SK-N-SH treated with all-trans-retinoic acid at 6 μM for 48 hours (cell line): Measurements from ENCODE around the gene ZNF428.

ENCODE experiments used
- ATAC-seq: fragments of 200-7000 bp; cut with Tn5 transposase; 3 replicates; pipeline ENCODE4 v1.9.1; 2020; ENCODE audit warnings: mild to moderate bottlenecking, moderate library complexity
- ARNTL ChIP-seq: fragments of 450-650 bp; formaldehyde crosslinking; IDR thresholded peaks from 2 replicates; pipeline ENCODE4 v1.5.0; 2020; ENCODE audit warnings: low read depth, mild to moderate bottlenecking, moderate library complexity, borderline replicate concordance
- BACH2 ChIP-seq: fragments of 250-450 bp; sonication (Bioruptor Pico); IDR thresholded peaks from 2 replicates; pipeline ENCODE4 v1.9.0; 2021; ENCODE audit warnings: mild to moderate bottlenecking, borderline replicate concordance
- ESRRG ChIP-seq: fragments of 250-450 bp; sonication (Bioruptor Pico); IDR thresholded peaks from 2 replicates; pipeline ENCODE4 v1.6.1; 2021; ENCODE audit warnings: mild to moderate bottlenecking
- GLIS3 ChIP-seq: fragments of 250-450 bp; sonication (Bioruptor Pico); IDR thresholded peaks from 2 replicates; pipeline ENCODE4 v1.5.0; 2020; ENCODE audit warnings: mild to moderate bottlenecking, moderate library complexity
- ISL1 ChIP-seq: fragments of 250-450 bp; sonication (Bioruptor Pico); IDR thresholded peaks from 2 replicates; pipeline ENCODE4 v2.1.2; 2022; ENCODE audit warnings: mild to moderate bottlenecking, moderate library complexity
- OSR1 ChIP-seq: fragments of 250-450 bp; sonication (Bioruptor Pico); IDR thresholded peaks from 2 replicates; pipeline ENCODE4 v1.8.0; 2022; ENCODE audit warnings: moderate library complexity, mild to moderate bottlenecking, inconsistent platforms
- SNAI2 ChIP-seq: fragments of 250-450 bp; sonication (Bioruptor Pico); IDR thresholded peaks from 2 replicates; pipeline ENCODE4 v1.5.0; 2020; ENCODE audit warnings: mild to moderate bottlenecking, moderate library complexity
- TCF4 ChIP-seq: fragments of 250-450 bp; sonication (Bioruptor Pico); IDR thresholded peaks from 2 replicates; pipeline ENCODE4 v1.8.0; 2021; ENCODE audit warnings: mild to moderate bottlenecking, moderate library complexity, borderline replicate concordance
- TOX ChIP-seq: fragments of 250-450 bp; sonication (Bioruptor Pico); IDR thresholded peaks from 2 replicates; pipeline ENCODE4 v1.8.0; 2021; ENCODE audit warnings: mild to moderate bottlenecking, moderate library complexity, borderline replicate concordance
- ZC3H10 ChIP-seq: fragments of 250-450 bp; sonication (Bioruptor Pico); IDR thresholded peaks from 2 replicates; pipeline ENCODE4 v1.5.1; 2021; ENCODE audit warnings: mild to moderate bottlenecking, moderate library complexity
- ZFP3 ChIP-seq: fragments of 250-450 bp; sonication (Bioruptor Pico); IDR thresholded peaks from 2 replicates; pipeline ENCODE4 v1.5.0; 2020; ENCODE audit warnings: mild to moderate bottlenecking, moderate library complexity
- ZNF565 ChIP-seq: fragments of 450-650 bp; formaldehyde crosslinking; conservative IDR thresholded peaks from 2 replicates; pipeline ENCODE4 v1.5.0; 2020; ENCODE audit warnings: low read depth, mild to moderate bottlenecking, moderate library complexity
- ZNF70 ChIP-seq: fragments of 450-650 bp; formaldehyde crosslinking; IDR thresholded peaks from 2 replicates; pipeline ENCODE4 v1.5.0; 2020; ENCODE audit warnings: mild to moderate bottlenecking, moderate library complexity
- ZNF8 ChIP-seq: fragments of 450-650 bp; formaldehyde crosslinking; IDR thresholded peaks from 2 replicates; pipeline ENCODE4 v1.5.0; 2020; ENCODE audit warnings: mild to moderate bottlenecking, moderate library complexity
- TF ChIP-seq, protein P1 (sequence below): fragments of 250-450 bp; sonication (Bioruptor Pico); IDR thresholded peaks from 2 replicates; pipeline ENCODE4 v1.5.0; 2020; ENCODE audit warnings: mild to moderate bottlenecking, moderate library complexity
- TF ChIP-seq, protein P2 (sequence below): fragments of 250-450 bp; sonication (Bioruptor Pico); IDR thresholded peaks from 2 replicates; pipeline ENCODE4 v1.5.1; 2020; ENCODE audit warnings: low read depth, mild to moderate bottlenecking, moderate library complexity
- TF ChIP-seq, protein P3 (sequence below): fragments of 250-450 bp; sonication (Bioruptor Pico); IDR thresholded peaks from 2 replicates; pipeline ENCODE4 v1.8.0; 2021; ENCODE audit warnings: low read depth, mild to moderate bottlenecking, moderate library complexity, borderline replicate concordance
- TF ChIP-seq, protein P4 (sequence below): fragments of 250-450 bp; sonication (Bioruptor Pico); IDR thresholded peaks from 2 replicates; pipeline ENCODE4 v1.5.1; 2021; ENCODE audit warnings: mild to moderate bottlenecking, moderate library complexity
- TF ChIP-seq, protein P5 (sequence below): fragments of 250-450 bp; sonication (Bioruptor Pico); IDR thresholded peaks from 2 replicates; pipeline ENCODE4 v1.8.0; 2020; ENCODE audit warnings: mild to moderate bottlenecking, moderate library complexity, borderline replicate concordance

ZNF428 gene

DNA sequence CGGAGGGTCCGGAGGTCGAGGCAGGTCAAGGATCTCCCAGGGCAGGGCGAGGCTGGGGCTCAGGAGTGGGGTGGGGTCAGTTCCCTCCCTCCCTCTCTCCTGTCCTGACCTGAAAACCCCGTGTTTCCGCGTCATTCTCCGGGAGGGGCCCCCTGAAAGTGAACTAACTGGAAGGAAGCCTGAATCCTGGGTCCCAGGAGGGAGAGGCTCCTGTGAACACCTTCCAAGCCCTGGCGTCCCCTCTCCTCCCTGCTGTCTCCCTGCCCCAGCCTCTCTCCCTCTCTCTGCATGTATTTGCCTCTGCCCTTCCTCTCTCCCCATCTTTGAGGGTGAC is 21.0 kb upstream of the ZNF428 start:
- no peak for ATAC-seq
- TF ChIP-seq, protein P1, sequence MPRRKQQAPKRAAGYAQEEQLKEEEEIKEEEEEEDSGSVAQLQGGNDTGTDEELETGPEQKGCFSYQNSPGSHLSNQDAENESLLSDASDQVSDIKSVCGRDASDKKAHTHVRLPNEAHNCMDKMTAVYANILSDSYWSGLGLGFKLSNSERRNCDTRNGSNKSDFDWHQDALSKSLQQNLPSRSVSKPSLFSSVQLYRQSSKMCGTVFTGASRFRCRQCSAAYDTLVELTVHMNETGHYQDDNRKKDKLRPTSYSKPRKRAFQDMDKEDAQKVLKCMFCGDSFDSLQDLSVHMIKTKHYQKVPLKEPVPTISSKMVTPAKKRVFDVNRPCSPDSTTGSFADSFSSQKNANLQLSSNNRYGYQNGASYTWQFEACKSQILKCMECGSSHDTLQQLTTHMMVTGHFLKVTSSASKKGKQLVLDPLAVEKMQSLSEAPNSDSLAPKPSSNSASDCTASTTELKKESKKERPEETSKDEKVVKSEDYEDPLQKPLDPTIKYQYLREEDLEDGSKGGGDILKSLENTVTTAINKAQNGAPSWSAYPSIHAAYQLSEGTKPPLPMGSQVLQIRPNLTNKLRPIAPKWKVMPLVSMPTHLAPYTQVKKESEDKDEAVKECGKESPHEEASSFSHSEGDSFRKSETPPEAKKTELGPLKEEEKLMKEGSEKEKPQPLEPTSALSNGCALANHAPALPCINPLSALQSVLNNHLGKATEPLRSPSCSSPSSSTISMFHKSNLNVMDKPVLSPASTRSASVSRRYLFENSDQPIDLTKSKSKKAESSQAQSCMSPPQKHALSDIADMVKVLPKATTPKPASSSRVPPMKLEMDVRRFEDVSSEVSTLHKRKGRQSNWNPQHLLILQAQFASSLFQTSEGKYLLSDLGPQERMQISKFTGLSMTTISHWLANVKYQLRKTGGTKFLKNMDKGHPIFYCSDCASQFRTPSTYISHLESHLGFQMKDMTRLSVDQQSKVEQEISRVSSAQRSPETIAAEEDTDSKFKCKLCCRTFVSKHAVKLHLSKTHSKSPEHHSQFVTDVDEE (CRISPR knock-in tag): no peak
- no peak for TF ChIP-seq BACH2
- TF ChIP-seq OSR1: no peak
- TF ChIP-seq GLIS3 (CRISPR knock-in tag): no peak
- TF ChIP-seq TCF4 (CRISPR knock-in tag): no peak
- TF ChIP-seq, protein P2, sequence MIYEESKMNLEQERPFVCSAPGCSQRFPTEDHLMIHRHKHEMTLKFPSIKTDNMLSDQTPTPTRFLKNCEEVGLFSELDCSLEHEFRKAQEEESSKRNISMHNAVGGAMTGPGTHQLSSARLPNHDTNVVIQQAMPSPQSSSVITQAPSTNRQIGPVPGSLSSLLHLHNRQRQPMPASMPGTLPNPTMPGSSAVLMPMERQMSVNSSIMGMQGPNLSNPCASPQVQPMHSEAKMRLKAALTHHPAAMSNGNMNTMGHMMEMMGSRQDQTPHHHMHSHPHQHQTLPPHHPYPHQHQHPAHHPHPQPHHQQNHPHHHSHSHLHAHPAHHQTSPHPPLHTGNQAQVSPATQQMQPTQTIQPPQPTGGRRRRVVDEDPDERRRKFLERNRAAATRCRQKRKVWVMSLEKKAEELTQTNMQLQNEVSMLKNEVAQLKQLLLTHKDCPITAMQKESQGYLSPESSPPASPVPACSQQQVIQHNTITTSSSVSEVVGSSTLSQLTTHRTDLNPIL: no peak
- no peak for TF ChIP-seq ESRRG
- no peak for TF ChIP-seq ZNF565 (CRISPR knock-in tag)
- no peak for TF ChIP-seq ZNF70
- no peak for TF ChIP-seq ARNTL (CRISPR knock-in tag)
- no peak for TF ChIP-seq ZNF8 (CRISPR knock-in tag)
- TF ChIP-seq ZC3H10 (CRISPR knock-in tag): no peak
- TF ChIP-seq ZFP3 (CRISPR knock-in tag): no peak

DNA sequence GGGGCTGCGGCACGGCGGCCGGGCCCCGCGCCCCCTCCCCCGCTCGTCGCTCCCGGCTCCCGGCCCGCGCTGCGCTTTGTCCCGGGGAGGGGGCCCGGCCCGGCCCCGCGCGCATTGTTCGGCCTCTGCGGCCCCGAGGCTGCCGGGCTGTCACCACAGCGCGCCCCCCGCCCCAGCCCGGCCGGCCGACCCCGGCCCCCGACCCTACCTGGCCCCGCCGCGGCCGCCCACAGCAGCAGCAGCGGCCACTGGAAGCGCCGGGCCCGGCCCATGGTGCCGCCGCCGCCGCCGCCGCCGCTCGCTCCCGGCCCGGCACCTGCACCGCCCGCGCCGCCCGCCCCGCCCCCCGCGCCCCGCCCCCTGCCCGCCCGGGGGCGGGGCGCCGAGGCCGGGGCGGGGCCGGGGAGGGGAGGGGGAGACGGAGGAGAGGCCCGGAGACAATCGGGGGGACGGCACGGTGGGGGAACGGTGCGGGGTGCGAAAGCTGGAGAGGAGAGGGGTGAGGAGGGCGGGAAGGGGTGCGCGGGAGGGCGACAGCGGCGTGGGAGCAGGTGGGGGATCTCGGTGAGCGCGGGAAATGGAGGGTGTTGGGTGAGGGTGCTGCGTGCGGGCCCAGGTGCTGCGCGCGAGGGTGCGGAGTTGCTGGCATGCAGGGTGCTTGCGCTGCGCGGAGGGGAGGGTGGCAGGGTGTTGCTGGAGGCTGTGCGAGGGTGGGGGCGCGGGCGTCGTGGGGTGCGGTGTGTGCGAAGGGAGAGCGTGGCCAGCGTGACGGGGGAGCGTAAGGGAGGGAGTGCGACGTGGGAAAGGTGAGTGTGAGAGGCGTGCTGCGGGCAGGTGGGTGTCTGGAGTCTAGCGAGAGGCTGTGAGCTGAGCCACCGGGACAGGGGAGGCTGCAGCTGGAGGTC is 20.3 kb upstream of the ZNF428 start, which contains the start of gene CADM4:
TSS of gene CADM4 (minus strand) at position 332 of the 905 bp plus-strand sequence. CDS start at position 272, 60 bp downstream.
- ATAC-seq: peak; percentile 48
- TF ChIP-seq ZNF70: no peak
- no peak for TF ChIP-seq ARNTL (CRISPR knock-in tag)
- TF ChIP-seq, protein P3, sequence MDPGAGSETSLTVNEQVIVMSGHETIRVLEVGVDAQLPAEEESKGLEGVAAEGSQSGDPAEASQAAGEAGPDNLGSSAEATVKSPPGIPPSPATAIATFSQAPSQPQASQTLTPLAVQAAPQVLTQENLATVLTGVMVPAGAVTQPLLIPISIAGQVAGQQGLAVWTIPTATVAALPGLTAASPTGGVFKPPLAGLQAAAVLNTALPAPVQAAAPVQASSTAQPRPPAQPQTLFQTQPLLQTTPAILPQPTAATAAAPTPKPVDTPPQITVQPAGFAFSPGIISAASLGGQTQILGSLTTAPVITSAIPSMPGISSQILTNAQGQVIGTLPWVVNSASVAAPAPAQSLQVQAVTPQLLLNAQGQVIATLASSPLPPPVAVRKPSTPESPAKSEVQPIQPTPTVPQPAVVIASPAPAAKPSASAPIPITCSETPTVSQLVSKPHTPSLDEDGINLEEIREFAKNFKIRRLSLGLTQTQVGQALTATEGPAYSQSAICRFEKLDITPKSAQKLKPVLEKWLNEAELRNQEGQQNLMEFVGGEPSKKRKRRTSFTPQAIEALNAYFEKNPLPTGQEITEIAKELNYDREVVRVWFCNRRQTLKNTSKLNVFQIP (CRISPR knock-in tag): no peak
- TF ChIP-seq, protein P4, sequence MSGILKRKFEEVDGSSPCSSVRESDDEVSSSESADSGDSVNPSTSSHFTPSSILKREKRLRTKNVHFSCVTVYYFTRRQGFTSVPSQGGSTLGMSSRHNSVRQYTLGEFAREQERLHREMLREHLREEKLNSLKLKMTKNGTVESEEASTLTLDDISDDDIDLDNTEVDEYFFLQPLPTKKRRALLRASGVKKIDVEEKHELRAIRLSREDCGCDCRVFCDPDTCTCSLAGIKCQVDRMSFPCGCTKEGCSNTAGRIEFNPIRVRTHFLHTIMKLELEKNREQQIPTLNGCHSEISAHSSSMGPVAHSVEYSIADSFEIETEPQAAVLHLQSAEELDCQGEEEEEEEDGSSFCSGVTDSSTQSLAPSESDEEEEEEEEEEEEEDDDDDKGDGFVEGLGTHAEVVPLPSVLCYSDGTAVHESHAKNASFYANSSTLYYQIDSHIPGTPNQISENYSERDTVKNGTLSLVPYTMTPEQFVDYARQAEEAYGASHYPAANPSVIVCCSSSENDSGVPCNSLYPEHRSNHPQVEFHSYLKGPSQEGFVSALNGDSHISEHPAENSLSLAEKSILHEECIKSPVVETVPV (CRISPR knock-in tag): no peak
- TF ChIP-seq ZNF8 (CRISPR knock-in tag): no peak
- TF ChIP-seq, protein P5, sequence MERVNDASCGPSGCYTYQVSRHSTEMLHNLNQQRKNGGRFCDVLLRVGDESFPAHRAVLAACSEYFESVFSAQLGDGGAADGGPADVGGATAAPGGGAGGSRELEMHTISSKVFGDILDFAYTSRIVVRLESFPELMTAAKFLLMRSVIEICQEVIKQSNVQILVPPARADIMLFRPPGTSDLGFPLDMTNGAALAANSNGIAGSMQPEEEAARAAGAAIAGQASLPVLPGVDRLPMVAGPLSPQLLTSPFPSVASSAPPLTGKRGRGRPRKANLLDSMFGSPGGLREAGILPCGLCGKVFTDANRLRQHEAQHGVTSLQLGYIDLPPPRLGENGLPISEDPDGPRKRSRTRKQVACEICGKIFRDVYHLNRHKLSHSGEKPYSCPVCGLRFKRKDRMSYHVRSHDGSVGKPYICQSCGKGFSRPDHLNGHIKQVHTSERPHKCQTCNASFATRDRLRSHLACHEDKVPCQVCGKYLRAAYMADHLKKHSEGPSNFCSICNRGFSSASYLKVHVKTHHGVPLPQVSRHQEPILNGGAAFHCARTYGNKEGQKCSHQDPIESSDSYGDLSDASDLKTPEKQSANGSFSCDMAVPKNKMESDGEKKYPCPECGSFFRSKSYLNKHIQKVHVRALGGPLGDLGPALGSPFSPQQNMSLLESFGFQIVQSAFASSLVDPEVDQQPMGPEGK (CRISPR knock-in tag): no peak
- TF ChIP-seq, protein P2: no peak
- no peak for TF ChIP-seq SNAI2 (CRISPR knock-in tag)
- TF ChIP-seq OSR1: no peak
- TF ChIP-seq ISL1 (CRISPR knock-in tag): no peak
- no peak for TF ChIP-seq TOX (CRISPR knock-in tag)
- TF ChIP-seq, all 23 proteins: peak for 0
